ENCODE measurements around the gene CD209.

DNA sequence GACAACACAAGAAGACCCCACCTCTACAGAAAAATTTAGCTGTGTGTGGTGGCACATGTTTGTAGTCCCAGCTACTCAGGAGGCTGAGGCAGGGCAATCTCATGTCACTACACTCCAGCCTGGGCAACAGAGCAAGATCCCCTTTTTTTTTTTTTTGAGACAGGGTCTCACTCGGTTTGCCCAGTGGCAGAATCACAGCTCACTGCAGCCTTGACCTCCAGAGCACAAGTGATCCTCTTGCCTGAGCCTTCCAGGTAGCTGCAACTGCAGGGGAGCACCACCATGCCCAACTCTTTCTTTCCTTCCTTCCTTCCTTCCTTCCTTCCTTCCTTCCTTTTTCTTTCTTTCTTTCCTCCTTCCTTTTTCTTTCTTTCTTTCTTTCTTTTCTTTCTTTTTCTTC lies 11.2 kb downstream of the CD209 start:
- TF ChIP-seq, protein P1, sequence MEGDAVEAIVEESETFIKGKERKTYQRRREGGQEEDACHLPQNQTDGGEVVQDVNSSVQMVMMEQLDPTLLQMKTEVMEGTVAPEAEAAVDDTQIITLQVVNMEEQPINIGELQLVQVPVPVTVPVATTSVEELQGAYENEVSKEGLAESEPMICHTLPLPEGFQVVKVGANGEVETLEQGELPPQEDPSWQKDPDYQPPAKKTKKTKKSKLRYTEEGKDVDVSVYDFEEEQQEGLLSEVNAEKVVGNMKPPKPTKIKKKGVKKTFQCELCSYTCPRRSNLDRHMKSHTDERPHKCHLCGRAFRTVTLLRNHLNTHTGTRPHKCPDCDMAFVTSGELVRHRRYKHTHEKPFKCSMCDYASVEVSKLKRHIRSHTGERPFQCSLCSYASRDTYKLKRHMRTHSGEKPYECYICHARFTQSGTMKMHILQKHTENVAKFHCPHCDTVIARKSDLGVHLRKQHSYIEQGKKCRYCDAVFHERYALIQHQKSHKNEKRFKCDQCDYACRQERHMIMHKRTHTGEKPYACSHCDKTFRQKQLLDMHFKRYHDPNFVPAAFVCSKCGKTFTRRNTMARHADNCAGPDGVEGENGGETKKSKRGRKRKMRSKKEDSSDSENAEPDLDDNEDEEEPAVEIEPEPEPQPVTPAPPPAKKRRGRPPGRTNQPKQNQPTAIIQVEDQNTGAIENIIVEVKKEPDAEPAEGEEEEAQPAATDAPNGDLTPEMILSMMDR (IDR thresholded peaks at IDR 0.05), result no peak
- no peak for TF ChIP-seq ZFX (IDR thresholded peaks at IDR 0.05; ENCODE audit: borderline replicate concordance)
